SIG-M5 treated with dmso at 0.1 percent for 504 hours (cell line): ENCODE measurements around the gene GLUD2.
"Not testable (repeated sequence)": the region's sequence is repeated elsewhere in the genome, so short reads cannot be mapped to it uniquely, and the experiment has no call there.

Experiments used
- DNase-seq: peaks from one replicate; lab custom pipeline; 2025; ENCODE audit not compliant: unreplicated experiment; lab: John Stamatoyannopoulos, UW

GLUD2 gene

GRCh38 chrX:121047441-121048419 is at the start of gene GLUD2:
TSS of gene GLUD2 (plus strand) at chrX:121047610. CDS start at chrX:121047685, 75 bp downstream.
- DNase-seq = not testable (repeated sequence)

- no peak for DNase-seq
Observed at GRCh38 chrX:120999413-120999812, 48.0 kb upstream of the GLUD2 start.

GRCh38 chrX:121000589-121000988 is 46.8 kb upstream of the GLUD2 start:
- no peak for DNase-seq

GRCh38 chrX:121008920-121009319 is 38.5 kb upstream of the GLUD2 start:
- no peak for DNase-seq

GRCh38 chrX:121009764-121010163 is 37.6 kb upstream of the GLUD2 start:
- no peak for DNase-seq

GRCh38 chrX:121010218-121010617 is 37.2 kb upstream of the GLUD2 start:
- DNase-seq = no peak

DNA sequence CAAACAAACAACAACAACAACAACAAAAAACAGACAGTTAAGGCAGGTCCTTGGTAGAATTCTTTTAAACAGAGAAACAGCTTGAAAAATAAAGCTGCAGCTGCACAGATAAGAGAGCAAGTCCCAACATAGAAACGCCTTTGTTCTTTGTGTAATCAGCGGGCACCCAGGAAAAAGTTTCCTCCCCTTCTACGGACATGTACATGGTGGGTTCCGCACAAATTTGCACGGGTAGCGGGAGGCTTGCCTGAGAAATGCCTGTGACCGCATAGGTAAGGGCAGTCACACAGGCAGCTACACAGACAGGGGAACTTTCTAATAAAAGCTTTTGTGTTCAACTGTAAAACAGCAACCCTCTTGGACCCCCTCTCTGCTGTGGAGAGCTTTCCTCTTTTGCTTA is 36.2 kb upstream of the GLUD2 start:
- no peak for DNase-seq

- DNase-seq = no peak
Observed at GRCh38 chrX:121013897-121014455, 33.4 kb upstream of the GLUD2 start.

GRCh38 chrX:121014826-121015225 is 32.6 kb upstream of the GLUD2 start:
- no peak for DNase-seq

- no peak for DNase-seq
Observed at GRCh38 chrX:121028419-121028818, 19.0 kb upstream of the GLUD2 start.

GRCh38 chrX:121030083-121030482 is 17.3 kb upstream of the GLUD2 start:
- DNase-seq = no peak

GRCh38 chrX:121032531-121032930 is 14.9 kb upstream of the GLUD2 start:
- no peak for DNase-seq

- DNase-seq = no peak
Observed at GRCh38 chrX:121036137-121036536, 11.3 kb upstream of the GLUD2 start.

DNA sequence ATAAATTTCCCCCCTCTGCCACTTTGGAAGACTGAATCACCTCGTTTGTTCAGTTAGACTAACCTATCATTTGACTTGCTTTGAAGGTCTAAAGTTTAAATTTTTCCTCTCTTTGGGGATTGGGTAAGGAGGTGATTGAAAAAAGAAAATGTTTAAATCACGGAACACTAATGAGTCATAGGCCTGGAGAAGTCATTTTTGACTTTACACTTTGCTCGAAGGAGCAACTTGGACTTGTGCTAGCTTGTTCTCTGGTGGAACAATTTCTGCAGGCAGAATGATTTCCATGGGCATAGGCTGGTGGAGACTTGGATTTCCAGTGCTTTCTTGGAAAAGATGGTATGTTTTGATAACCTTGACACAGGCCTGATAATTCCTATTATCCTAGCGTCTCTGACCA is 10.5 kb upstream of the GLUD2 start:
- no peak for DNase-seq

DNA sequence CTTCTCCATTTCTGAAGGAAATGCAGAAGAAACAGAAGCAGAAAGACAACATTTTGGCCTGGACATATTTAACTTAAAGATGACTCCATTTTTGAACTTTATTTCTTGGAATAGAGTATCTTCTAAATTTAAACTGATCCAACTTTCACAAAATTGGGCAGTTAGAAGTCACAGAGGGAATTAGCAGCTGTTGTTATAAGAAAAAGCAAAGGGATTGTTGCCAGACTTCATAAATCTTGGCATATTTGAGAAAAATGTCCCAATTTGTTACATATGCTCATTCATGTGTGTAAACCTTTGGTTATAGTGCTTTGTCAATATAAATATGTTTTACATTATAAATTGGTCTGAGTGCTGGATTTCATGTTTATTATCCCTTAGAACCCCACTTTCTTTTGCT is 3.4 kb downstream of the GLUD2 start:
- no peak for DNase-seq

DNA sequence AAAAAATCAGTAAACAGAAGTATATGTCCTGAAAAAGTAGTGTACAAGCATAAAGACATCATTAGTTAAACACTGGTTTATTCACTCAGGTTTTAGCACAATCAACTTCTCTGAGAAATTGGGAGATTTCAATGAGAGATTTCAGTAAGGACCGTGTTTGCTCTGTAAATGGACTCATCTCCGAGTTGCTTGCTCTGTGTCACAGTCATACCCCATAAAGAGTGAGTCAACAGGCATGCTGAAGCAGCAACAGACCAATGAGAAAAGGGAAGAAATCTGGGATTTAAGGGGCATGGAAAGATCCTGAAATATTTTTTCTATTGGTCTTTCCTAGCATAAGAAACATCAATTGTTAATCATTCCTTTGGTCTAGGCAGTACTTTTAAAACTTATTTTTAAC is 4.7 kb downstream of the GLUD2 start:
- DNase-seq = no peak

GRCh38 chrX:121062289-121062688 is 14.9 kb downstream of the GLUD2 start:
- no peak for DNase-seq

DNA sequence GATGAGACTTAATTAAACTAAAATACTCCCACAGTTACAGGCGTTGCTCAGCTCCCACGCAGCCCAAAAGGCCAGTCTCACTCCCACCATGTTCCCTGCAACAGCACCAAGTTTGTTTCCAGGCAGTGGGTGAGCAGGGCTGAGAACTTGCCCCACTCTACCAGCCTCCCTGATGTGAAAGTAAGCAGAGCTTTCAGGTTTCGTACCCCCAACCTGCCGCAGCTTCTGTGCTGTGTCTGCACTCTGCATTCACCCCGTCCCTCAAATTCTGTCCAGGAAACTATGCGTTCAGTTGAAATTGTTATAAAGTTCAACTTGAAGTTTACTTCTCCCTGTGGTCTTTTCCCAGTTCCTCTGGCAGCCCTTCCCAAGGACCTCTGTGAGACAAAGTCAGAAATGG is 17.2 kb downstream of the GLUD2 start:
- no peak for DNase-seq

DNA sequence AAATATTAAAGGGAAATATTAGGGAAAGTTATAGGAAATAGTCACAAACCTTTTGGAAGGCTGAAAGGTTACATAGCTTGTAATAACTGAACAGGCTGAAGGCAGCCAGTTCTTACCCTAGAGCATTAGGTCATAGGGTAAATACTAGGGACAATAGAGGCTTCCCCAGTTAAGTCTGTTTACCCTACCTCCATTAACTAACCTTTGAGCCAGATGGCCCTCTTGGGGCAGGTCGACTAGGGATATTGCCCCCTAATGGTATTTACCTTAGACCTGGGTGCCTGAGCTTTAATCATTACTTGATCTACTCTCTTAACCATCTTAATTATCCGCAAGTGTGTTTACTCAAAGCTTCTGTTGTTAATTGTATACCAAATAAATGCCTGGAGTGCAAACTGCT is 36.8 kb downstream of the GLUD2 start:
- not testable (repeated sequence) for DNase-seq

- DNase-seq = no peak
Observed at GRCh38 chrX:121084903-121085611, 37.6 kb downstream of the GLUD2 start.

DNA sequence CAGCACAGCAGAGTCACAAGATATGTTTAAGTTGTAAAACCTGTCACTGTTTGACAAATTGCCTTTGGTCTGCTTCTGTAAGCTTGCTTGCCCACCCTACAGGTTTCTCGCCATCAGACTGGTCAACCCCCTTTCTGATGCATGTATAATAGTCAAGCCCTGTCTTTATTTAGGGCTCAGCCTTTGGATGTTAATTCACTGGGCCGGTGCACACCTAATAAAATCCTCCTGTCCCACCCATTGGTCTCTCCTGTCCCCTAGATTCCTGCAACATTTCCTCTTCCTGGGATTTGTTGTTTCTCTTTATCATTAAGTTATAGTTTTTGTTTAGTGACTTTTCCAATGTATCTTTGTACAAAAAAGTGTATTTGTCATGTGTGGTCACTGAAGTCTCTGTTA is 38.2 kb downstream of the GLUD2 start:
- DNase-seq = no peak

DNA sequence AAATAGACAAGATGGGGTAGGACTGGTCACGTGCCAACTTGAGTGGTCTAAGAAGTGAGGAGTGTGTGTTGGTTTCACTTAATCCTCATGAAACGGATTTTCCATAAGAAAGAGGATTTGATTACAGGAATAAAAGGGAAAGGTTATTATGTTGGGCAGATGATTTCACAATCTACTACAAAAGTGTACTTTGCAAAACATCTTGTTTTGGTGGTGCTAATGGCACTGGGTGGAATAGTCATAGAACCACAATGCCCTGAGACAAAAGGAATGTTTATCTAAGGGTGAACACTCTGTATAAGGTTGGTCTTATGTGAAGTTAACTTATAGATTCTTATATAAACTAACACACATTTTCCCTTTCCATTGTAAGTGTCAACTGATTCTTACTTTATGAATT is 45.6 kb downstream of the GLUD2 start:
- no peak for DNase-seq
